ENCODE data around the gene CTDNEP1. TPM values are rescaled to one million over a fixed set of nuclear protein-coding genes. Genes with fewer than 3 reads are reported as not detected.

The CTDNEP1 gene
- total RNA-seq, 1 donor from 2014 or later, result 64.6 TPM

DNA sequence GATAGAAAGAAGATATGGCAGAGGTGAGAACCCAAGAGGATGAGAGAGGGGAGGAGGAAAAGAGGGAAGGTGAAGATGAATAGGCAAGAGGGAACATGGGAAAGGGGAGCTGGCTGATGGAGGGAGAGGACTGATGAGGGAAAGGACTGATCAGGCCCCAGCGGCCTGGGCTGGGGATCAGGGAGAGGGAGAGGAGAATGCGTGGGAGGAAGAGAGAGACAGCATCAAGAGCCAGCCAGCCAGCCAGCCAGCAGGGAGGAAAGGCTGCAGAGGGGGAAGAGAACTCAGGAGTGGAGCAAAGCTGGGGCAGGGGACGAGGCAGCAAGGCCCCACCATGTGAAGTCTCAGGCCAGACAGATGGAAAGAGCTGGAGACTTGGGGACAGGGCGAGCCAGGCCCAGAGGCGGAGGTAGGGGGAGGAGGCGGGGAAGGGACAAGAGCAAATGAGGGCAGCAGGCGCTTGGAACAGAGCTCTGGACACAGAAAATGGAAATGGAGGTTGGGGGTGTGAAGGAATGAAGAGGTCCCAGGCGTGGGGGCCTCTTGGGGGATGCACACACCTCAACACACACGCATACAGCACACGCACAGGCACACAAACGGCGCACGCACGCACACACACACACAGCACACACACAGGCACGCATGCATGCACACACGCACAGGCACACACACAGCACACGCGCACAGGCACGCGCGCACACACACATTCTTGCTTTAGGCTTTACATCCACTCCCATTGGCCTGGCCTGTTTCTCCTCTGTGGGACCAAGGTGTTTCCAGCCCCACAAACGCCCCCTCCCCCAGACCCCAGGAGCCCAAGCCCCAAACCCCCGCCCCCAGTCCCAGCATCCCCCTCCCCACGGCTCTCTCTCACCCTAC lies 44.2 kb downstream of the CTDNEP1 start:
- TF ChIP-seq POLR2AphosphoS5 (IDR thresholded peaks at IDR 0.05; ENCODE audit: insufficient read depth in 1 of 2, low read depth in 1 of 2) (no peak), POLR2A (IDR thresholded peaks at IDR 0.05) (no peak)
- TF ChIP-seq, protein P1, sequence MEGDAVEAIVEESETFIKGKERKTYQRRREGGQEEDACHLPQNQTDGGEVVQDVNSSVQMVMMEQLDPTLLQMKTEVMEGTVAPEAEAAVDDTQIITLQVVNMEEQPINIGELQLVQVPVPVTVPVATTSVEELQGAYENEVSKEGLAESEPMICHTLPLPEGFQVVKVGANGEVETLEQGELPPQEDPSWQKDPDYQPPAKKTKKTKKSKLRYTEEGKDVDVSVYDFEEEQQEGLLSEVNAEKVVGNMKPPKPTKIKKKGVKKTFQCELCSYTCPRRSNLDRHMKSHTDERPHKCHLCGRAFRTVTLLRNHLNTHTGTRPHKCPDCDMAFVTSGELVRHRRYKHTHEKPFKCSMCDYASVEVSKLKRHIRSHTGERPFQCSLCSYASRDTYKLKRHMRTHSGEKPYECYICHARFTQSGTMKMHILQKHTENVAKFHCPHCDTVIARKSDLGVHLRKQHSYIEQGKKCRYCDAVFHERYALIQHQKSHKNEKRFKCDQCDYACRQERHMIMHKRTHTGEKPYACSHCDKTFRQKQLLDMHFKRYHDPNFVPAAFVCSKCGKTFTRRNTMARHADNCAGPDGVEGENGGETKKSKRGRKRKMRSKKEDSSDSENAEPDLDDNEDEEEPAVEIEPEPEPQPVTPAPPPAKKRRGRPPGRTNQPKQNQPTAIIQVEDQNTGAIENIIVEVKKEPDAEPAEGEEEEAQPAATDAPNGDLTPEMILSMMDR (IDR thresholded peaks at IDR 0.05), result no peak
- intact Hi-C loops (cut with DNase I), result no loop called here
- Histone ChIP-seq H3K9me3 (no peaks in the 10 kb centered on the region), H3K4me3 (peak overlapping the region in 1 of 2 donors; percentile 21), H3K36me3 (peaks cover 0 to 14% of the 10 kb centered on the region in 2 donors), H3K27me3 (no peaks in the 10 kb centered on the region), H3K4me1 (peaks cover 52% of the 10 kb centered on the region), H3K27ac (peak overlapping the region; percentile 57)
- DNase-seq (ENCODE audit: extremely low spot score in 2 of 2), result no peak

DNA sequence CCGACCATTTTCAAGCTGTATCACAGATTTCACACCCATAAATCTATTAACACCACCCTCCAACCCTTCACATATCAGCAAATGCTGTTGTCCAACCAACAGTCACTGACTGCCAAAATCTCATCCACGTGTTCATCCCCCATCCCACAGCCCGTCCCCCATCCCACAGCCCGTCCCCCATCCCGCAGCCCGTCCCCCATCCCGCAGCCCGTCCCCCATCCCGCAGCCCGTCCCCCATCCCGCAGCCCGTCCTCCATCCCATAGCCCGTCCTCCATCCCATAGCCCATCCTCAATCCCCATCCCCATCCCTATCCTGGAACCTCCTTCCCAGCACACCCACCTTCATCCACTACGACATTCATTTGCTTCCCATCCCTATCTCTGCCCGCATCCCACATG lies 46.0 kb downstream of the CTDNEP1 start:
- no peak for DNase-seq (ENCODE audit: extremely low spot score in 2 of 2)
- intact Hi-C loops (cut with DNase I), result no loop called here
- Histone ChIP-seq H3K36me3 (peaks cover 0 to 19% of the 10 kb centered on the region in 2 donors), H3K27ac (peak overlapping the region; percentile 65), H3K4me1 (peaks cover 39% of the 10 kb centered on the region), H3K4me3 (peak overlapping the region; percentile 43 to 55), H3K27me3 (no peaks in the 10 kb centered on the region), H3K9me3 (no peaks in the 10 kb centered on the region)
- TF ChIP-seq POLR2AphosphoS5 (IDR thresholded peaks at IDR 0.05; ENCODE audit: insufficient read depth in 1 of 2, low read depth in 1 of 2), result no peak
- no peak for TF ChIP-seq POLR2A (IDR thresholded peaks at IDR 0.05)
- TF ChIP-seq, protein P1 (IDR thresholded peaks at IDR 0.05), result no peak

DNA sequence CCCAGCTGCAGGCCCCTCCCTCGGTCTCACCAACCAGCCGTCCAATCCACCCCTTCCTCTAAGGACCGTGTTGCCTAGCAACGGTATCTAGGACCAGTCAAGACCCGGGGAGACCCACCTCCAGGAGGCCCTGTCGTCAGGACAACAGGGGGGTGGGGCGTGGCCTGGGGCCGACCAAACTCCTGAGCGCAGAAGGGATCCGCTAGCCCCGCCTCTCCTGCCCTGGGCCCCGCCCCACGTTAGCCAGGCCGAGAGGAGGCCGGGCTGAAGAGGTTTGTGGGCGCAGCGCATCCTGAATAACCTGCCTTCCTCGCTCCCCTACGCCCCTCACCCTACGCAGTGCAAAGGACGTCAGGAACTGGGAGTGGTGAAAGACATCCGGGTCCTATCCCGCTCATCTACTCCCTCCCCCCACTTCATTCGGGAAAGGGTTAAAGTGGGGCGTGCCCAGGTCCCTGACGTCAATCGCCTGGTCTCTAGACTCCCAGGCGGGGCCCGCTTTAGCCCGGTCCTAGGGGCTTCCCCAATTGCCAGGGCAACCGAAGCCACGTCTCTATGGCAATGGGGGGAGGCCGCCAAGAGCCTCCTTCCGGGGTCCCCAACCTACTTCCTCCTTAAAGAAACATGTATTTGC lies 46.6 kb downstream of the CTDNEP1 start:
- no peak for DNase-seq (ENCODE audit: extremely low spot score in 2 of 2)
- H3K27me3 ChIP-seq, result no peaks in the 10 kb centered on the region
- H3K36me3 ChIP-seq, result peaks cover 0 to 19% of the 10 kb centered on the region in 2 donors
- H3K27ac ChIP-seq, result peak overlapping the region; percentile 65
- intact Hi-C loops (cut with DNase I), result no loop called here
- no peaks in the 10 kb centered on the region for H3K9me3 ChIP-seq
- peak overlapping the region; percentile 43 to 55 for H3K4me3 ChIP-seq
- peaks cover 39% of the 10 kb centered on the region for H3K4me1 ChIP-seq
- TF ChIP-seq POLR2A (IDR thresholded peaks at IDR 0.05), result peak in 1 of 2 donors; percentile 37
- peak in 1 of 2 donors; percentile 82 for TF ChIP-seq POLR2AphosphoS5 (IDR thresholded peaks at IDR 0.05; ENCODE audit: insufficient read depth in 1 of 2, low read depth in 1 of 2)
- TF ChIP-seq, protein P1 (IDR thresholded peaks at IDR 0.05), result no peak

DNA sequence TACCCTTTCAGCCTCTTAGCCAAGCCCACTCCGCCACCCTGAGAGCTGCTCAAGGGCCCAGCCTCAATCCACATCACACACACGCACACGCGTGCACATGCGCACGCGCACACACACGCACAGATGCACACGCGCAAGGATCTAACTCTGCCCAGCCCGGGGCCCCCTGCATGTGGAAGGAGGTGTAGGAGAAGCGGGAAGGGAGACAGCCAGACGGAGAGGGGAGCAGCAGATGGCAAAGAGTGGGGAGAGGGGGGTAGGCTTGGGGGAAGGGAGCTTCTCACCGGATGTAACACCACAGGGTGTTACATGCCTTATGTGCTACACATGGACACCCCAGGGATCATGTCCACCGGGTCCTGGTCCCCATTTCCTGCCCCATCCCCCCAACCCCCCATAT lies 47.2 kb downstream of the CTDNEP1 start:
- no peak for DNase-seq (ENCODE audit: extremely low spot score in 2 of 2)
- TF ChIP-seq POLR2A (IDR thresholded peaks at IDR 0.05), result no peak
- no peak for TF ChIP-seq POLR2AphosphoS5 (IDR thresholded peaks at IDR 0.05; ENCODE audit: insufficient read depth in 1 of 2, low read depth in 1 of 2)
- TF ChIP-seq, protein P1 (IDR thresholded peaks at IDR 0.05), result no peak
- Histone ChIP-seq H3K9me3 (no peaks in the 10 kb centered on the region), H3K4me3 (peak overlapping the region; percentile 43 to 55), H3K27me3 (no peaks in the 10 kb centered on the region), H3K36me3 (peaks cover 0 to 19% of the 10 kb centered on the region in 2 donors), H3K4me1 (peaks cover 39% of the 10 kb centered on the region), H3K27ac (peak overlapping the region; percentile 65)
- intact Hi-C loops (cut with DNase I), result no loop called here

Measured in vagina (tissue), 2 donors.